ENCODE measurements around the gene SMYD4. TPM values are rescaled to one million over a fixed set of nuclear protein-coding genes. Genes with fewer than 3 reads are reported as not detected.

Gene SMYD4
- total and polyA plus RNA-seq, 2 experiments from 2014 or later, result 17.0 to 21.9 TPM

DNA sequence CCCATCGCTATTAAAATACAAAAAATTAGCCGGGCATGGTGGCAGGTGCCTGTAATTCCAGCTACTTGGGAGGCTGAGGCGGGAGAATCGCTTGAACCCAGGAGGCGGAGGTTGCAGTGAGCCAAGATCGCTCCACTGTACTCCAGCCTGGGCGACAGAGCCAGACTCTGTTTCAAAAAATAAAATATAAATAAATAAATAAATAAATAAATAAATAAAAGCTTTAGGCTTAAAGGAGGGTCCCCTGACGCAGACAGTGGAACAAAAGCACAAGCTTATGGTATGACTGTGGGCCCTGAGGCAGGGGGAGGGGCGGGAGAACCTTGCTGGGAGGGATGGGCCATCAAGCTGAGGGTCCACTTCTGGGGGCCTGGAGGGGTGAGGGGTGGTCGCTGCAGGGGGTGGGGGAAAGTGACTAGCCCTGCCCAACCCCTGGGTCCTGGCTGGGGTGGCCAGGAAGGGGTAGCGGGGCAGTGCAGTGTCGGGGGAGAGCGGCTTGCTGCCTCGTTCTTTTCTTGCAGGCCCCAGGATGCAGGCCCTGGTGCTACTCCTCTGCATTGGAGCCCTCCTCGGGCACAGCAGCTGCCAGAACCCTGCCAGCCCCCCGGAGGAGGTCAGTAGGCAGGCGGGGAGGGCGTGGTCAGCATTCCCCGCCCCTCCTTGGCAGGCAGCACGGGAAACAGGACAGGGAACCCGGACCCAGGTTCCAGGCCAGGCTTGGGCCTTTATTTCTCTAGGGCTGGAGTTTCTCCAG, 63.1 kb downstream of the SMYD4 start (continued):
- TF ChIP-seq, protein P1, sequence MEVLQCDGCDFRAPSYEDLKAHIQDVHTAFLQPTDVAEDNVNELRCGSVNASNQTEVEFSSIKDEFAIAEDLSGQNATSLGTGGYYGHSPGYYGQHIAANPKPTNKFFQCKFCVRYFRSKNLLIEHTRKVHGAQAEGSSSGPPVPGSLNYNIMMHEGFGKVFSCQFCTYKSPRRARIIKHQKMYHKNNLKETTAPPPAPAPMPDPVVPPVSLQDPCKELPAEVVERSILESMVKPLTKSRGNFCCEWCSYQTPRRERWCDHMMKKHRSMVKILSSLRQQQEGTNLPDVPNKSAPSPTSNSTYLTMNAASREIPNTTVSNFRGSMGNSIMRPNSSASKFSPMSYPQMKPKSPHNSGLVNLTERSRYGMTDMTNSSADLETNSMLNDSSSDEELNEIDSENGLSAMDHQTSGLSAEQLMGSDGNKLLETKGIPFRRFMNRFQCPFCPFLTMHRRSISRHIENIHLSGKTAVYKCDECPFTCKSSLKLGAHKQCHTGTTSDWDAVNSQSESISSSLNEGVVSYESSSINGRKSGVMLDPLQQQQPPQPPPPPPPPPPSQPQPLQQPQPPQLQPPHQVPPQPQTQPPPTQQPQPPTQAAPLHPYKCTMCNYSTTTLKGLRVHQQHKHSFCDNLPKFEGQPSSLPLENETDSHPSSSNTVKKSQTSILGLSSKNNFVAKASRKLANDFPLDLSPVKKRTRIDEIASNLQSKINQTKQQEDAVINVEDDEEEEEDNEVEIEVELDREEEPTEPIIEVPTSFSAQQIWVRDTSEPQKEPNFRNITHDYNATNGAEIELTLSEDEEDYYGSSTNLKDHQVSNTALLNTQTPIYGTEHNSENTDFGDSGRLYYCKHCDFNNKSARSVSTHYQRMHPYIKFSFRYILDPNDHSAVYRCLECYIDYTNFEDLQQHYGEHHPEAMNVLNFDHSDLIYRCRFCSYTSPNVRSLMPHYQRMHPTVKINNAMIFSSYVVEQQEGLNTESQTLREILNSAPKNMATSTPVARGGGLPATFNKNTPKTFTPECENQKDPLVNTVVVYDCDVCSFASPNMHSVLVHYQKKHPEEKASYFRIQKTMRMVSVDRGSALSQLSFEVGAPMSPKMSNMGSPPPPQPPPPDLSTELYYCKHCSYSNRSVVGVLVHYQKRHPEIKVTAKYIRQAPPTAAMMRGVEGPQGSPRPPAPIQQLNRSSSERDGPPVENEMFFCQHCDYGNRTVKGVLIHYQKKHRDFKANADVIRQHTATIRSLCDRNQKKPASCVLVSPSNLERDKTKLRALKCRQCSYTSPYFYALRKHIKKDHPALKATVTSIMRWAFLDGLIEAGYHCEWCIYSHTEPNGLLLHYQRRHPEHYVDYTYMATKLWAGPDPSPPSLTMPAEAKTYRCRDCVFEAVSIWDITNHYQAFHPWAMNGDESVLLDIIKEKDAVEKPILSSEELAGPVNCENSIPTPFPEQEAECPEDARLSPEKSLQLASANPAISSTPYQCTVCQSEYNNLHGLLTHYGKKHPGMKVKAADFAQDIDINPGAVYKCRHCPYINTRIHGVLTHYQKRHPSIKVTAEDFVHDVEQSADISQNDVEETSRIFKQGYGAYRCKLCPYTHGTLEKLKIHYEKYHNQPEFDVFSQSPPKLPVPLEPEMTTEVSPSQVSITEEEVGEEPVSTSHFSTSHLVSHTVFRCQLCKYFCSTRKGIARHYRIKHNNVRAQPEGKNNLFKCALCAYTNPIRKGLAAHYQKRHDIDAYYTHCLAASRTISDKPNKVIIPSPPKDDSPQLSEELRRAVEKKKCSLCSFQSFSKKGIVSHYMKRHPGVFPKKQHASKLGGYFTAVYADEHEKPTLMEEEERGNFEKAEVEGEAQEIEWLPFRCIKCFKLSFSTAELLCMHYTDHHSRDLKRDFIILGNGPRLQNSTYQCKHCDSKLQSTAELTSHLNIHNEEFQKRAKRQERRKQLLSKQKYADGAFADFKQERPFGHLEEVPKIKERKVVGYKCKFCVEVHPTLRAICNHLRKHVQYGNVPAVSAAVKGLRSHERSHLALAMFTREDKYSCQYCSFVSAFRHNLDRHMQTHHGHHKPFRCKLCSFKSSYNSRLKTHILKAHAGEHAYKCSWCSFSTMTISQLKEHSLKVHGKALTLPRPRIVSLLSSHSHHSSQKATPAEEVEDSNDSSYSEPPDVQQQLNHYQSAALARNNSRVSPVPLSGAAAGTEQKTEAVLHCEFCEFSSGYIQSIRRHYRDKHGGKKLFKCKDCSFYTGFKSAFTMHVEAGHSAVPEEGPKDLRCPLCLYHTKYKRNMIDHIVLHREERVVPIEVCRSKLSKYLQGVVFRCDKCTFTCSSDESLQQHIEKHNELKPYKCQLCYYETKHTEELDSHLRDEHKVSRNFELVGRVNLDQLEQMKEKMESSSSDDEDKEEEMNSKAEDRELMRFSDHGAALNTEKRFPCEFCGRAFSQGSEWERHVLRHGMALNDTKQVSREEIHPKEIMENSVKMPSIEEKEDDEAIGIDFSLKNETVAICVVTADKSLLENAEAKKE (CRISPR knock-in tag; IDR thresholded peaks at IDR 0.05), result no peak
- no peak for TF ChIP-seq EZH2phosphoT487 (IDR thresholded peaks at IDR 0.05; ENCODE audit: unreplicated experiment)
- TF ChIP-seq JUNB (IDR thresholded peaks at IDR 0.05; ENCODE audit: unreplicated experiment), result no peak
- no peak for TF ChIP-seq ZNF114 (CRISPR knock-in tag; IDR thresholded peaks at IDR 0.05)
- no peak for TF ChIP-seq CREB1 (CRISPR knock-in tag; IDR thresholded peaks at IDR 0.05; ENCODE audit: low read depth)
- TF ChIP-seq, protein P2, sequence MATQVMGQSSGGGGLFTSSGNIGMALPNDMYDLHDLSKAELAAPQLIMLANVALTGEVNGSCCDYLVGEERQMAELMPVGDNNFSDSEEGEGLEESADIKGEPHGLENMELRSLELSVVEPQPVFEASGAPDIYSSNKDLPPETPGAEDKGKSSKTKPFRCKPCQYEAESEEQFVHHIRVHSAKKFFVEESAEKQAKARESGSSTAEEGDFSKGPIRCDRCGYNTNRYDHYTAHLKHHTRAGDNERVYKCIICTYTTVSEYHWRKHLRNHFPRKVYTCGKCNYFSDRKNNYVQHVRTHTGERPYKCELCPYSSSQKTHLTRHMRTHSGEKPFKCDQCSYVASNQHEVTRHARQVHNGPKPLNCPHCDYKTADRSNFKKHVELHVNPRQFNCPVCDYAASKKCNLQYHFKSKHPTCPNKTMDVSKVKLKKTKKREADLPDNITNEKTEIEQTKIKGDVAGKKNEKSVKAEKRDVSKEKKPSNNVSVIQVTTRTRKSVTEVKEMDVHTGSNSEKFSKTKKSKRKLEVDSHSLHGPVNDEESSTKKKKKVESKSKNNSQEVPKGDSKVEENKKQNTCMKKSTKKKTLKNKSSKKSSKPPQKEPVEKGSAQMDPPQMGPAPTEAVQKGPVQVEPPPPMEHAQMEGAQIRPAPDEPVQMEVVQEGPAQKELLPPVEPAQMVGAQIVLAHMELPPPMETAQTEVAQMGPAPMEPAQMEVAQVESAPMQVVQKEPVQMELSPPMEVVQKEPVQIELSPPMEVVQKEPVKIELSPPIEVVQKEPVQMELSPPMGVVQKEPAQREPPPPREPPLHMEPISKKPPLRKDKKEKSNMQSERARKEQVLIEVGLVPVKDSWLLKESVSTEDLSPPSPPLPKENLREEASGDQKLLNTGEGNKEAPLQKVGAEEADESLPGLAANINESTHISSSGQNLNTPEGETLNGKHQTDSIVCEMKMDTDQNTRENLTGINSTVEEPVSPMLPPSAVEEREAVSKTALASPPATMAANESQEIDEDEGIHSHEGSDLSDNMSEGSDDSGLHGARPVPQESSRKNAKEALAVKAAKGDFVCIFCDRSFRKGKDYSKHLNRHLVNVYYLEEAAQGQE (IDR thresholded peaks at IDR 0.05; ENCODE audit: unreplicated experiment), result no peak
- no peak for TF ChIP-seq ZNF331 (CRISPR knock-in tag; IDR thresholded peaks at IDR 0.05; ENCODE audit: low read depth)
- TF ChIP-seq NANOG (IDR thresholded peaks at IDR 0.05; ENCODE audit: borderline replicate concordance), result no peak
